HFF-Myc (cell line): ENCODE measurements around the gene WWOX.

Experiments used
- DNase-seq: peaks from one replicate; pipeline ENCODE4 v3.0.0-alpha.2; 2011; ENCODE audit warnings: low read depth; ENCODE audit errors: extremely low read depth
- H3K4me3 ChIP-seq: replicated peaks from 2 replicates; pipeline ENCODE4 v1.5.1; 2011; ENCODE audit warnings: low read depth, mild to moderate bottlenecking, control low read depth, low read length
- TF ChIP-seq, protein P1 (sequence below): IDR thresholded peaks from 2 replicates; pipeline ENCODE4 v1.5.1; 2012; ENCODE audit warnings: mild to moderate bottlenecking, low read depth, low read length, control low read depth; ENCODE audit errors: missing control alignments

Gene WWOX

DNA sequence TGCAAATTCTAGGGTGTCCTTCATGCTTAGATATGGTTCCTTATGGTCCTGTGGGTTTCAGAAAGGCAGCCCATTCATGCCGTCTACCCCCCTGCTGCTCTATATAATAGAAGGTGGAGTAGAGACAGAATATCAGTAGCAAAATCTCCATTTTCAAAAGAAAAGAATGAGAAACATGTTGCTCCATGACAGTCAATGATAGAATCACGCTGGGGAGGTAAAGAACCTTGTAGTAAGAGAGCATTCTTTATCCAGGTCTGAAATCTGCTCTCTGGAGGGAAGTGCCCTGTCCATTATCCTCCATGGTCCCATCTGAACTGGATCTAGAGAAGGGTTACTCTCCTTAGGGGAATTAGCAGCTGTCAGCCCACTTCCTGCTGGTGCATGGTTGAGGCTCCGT lies 272.8 kb downstream of the WWOX start:
- TF ChIP-seq, protein P1, sequence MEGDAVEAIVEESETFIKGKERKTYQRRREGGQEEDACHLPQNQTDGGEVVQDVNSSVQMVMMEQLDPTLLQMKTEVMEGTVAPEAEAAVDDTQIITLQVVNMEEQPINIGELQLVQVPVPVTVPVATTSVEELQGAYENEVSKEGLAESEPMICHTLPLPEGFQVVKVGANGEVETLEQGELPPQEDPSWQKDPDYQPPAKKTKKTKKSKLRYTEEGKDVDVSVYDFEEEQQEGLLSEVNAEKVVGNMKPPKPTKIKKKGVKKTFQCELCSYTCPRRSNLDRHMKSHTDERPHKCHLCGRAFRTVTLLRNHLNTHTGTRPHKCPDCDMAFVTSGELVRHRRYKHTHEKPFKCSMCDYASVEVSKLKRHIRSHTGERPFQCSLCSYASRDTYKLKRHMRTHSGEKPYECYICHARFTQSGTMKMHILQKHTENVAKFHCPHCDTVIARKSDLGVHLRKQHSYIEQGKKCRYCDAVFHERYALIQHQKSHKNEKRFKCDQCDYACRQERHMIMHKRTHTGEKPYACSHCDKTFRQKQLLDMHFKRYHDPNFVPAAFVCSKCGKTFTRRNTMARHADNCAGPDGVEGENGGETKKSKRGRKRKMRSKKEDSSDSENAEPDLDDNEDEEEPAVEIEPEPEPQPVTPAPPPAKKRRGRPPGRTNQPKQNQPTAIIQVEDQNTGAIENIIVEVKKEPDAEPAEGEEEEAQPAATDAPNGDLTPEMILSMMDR, result no peak

DNA sequence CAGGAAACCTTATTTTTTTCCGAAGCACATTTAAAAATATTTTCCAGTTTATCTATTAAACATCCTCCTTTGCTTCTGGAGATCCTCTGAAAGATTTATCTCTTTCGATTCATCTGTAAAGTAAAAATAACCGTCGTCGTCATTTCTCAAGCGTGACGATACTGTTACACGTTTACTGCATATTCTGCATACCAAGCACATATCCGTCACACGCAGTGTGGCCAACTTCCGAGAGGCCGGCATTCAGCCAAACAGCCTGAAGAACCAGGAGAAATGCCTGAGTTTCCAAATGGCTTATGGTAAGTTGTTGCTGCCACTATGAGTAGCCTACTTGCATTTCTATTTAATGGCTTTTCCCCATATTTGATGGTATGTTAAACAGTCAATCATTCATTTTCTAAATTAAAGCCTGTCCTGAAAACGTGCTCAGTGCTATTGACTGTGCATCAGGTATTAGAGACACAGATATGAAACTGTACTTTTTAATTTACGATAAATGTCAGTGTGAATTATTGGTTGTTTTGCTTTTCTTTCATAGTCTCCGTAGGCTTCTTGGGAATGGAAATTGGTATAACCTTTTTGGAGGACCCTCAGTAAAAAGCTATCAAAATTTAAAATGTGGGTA lies 275.7 kb downstream of the WWOX start:
- no peak for DNase-seq
- TF ChIP-seq, protein P1, result no peak
- no peak overlapping the region for H3K4me3 ChIP-seq

More for the DNA sequence above, 272.8 kb downstream of the WWOX start:
- H3K4me3 ChIP-seq, result no peak overlapping the region
- DNase-seq, result no peak

DNA sequence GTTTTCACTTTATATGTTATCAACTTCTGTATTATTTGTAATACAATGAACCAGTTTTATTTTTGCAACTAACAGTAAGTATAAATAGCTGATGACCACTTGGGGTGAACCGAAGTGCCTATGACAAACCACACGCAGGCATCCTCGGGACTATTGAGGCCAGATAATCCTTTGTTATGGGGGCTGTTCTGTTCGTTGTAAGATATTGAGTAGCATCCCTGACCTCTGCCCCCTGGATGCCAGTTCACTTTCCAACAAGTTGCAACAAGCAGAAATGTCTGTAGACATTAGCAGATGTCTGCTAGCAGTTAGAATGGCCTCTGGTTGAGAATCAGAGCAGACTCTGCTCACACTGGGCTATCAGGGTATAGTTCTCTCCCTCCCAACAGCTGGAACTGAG lies 277.0 kb downstream of the WWOX start:
- TF ChIP-seq, protein P1, result no peak
- no peak for DNase-seq
- no peak overlapping the region for H3K4me3 ChIP-seq

DNA sequence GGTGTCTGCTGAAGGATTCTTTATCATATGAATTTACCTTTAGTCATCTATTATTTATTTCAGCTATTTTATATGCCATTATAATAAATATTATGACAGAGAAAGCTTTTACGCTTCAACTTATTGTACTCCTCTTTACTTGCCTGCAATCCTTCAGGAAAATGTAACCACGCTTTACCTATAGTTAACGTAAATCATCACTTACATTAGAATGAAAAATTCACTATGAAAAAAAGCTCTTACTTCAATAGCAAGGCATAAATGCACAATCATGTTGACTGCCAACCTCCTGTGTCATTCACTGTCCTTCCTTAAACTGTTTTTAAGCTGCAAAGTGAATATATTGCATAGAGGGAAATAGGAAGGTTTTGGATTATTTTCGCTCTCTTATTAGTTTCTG lies 277.9 kb downstream of the WWOX start:
- TF ChIP-seq, protein P1, result no peak
- H3K4me3 ChIP-seq, result no peak overlapping the region
- no peak for DNase-seq

DNA sequence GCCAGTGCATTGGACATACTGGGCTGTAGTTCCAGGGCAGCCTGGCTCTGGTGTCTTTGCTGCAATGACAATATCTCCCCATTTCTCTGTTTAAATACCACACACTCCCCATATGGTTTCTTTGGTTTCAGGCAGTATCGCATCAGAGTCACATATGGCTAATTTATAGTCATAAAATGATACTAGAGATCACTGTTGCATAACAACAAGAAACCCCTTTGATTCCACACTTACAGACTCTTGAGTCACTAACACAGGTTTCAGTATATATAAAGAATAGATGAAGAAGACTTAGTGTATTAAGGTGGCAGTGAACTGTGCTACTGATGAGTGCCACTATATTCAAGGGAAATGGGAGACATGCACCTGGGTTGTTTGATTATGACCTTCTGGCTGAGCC lies 281.6 kb downstream of the WWOX start:
- TF ChIP-seq, protein P1, result no peak
- no peak for DNase-seq
- no peak overlapping the region for H3K4me3 ChIP-seq

DNA sequence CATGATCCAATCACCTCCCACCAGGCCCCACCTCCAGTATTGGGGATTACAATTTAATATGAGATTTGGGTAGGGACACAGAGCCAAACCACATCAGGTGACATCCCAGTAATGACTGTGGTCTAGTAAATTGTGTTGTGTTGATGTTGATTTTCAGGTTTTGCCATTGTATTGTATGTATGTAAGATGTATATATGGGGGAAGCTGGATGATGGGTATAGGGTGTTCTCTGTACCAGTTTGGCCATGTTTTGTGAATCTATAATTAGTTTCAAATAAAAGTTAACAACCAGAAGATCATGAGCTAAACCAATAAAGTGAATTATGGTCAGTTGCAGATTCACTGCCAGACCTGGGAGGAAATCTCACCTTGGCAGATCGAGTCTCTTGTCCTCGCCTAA lies 283.7 kb downstream of the WWOX start:
- DNase-seq, result no peak
- TF ChIP-seq, protein P1, result no peak
- H3K4me3 ChIP-seq, result no peak overlapping the region
